Head of caudate nucleus (tissue), 42 donors: ENCODE results near the gene FAT1.

Experiments
- DNase-seq, 42 donors: peaks; one replicate each; pipeline versions ENCODE4 v3.0.0 to v3.0.0-alpha.2; 2020 to 2021; ENCODE audit warnings: mixed read lengths in 7 of 42
- intact Hi-C: fragments of 100-400 bp; cut with DNase I; formaldehyde crosslinking; loops from one replicate; pipeline ENCODE4 v1.15.0; 2022

FAT1 gene

DNA sequence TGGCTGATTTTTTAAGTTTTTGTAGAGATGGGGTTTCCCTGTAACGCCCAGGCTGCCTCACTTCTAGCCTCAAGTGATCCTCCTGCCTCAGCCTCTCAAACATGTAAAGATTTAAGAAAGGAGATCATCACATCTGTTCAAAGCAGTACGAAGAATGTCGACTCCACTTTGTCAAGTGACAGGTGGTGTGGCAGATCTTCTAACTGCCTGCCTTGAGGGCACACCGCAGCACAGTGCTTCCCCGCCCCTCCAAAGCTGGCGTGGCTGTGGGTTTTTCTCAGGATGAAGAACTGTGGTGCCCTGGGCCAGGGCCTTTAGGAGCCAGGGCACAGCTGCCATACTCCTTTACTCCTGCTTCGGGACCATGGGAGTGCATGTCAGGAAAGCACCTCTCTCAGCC is 125.0 kb downstream of the FAT1 start:
- intact Hi-C loops: no loop called here
- peak in 1 of 42 donors; percentile 29 for DNase-seq

DNA sequence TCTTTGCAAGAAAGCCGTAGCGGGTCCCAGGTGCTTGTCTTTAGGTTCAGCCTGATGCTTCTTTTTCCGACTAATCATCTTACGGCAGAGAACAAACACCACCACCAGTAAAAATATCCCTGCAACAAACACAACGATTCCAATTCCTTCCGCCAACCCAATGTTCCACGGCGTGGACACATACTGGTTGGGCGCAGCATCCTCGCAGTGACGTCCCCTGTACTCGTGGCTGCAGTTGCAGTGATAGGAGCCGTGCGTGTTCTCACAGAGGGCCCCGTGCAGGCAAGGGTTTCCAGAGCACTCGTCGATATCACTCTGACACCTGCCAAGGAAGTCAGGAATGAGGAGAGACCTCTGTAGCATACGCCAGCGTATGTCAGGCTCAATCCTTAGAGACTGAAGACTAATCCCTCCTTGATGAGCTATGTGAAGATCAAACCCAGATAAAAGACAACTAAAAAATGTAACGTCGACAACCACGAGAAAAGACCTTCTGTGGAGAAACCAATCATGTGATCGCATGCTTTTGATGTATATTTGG is 126.7 kb downstream of the FAT1 start:
- peak in 1 of 42 donors; percentile 25 for DNase-seq
- intact Hi-C loops: no loop called here

DNA sequence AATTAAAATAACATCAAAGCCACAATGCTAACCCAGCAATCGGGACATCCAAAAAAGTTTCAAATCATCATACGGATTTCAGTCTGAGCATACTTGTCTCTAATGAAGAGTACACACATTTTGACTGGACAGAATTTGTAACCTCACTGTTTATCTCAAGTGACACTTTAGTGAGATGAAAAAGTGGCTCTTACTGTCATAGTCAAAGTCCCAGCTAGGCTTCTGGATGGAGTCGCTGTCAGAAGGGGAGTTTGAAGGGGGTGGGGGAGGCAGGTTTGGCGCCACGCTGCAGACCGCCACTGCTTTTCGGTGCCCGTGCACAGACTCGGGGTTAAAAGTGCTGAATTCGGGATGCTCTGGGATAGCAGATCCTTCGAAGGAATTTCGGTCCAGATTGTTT is 127.3 kb downstream of the FAT1 start:
- intact Hi-C loops: no loop called here

DNA sequence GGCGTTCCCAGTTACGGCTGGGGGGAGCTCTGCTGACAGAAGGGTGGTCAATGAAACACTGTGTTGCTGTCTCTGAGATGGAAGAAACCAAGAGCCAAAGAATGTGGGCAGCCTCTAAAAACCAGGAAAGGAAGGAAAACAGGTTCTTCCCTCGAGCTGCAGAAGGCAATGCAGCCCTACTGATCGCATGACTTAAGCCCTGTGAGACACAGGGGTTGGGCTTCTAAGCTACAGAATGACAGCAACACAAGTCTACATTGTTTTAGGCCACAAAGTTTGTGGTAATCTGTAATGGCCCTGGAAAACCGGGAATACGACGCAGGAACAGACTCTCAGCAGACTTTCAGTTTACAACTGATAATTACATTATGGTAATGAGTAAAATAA is 130.1 kb downstream of the FAT1 start:
- peak in 1 of 42 donors; percentile 9 for DNase-seq
- intact Hi-C loops: no loop called here

More for the DNA sequence above, 127.3 kb downstream of the FAT1 start:
- DNase-seq: peak in 1 of 42 donors; percentile 4

DNA sequence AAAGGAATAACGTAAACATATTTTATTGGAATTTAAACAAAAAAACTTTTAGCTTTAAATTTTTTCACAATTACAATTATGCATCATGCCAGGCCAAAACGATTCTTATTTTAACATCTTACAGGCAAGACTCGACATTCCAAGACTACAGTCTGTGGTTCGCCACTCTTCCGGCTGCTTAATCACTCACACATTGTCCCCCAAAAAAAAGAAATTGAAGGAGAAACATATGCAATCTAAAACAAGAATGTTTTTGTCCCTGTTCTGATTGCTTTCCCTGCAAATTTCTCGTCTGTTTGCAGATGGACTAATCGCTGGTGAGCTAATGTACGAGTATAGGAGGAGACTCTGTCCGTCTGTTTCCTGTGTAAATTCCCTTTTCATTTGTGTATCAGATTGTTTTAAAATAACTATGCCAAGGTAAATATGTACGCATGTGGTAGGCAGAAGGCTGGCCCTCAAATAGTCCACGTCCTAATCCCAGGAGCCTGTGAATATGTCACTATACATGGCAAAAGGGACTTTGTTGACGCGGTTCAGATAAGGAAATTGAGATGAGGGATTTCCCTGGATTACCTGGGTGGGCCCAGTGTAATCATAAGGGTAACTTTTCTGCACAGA is 130.6 kb downstream of the FAT1 start:
- DNase-seq: no peak
- intact Hi-C loops: no loop called here

DNA sequence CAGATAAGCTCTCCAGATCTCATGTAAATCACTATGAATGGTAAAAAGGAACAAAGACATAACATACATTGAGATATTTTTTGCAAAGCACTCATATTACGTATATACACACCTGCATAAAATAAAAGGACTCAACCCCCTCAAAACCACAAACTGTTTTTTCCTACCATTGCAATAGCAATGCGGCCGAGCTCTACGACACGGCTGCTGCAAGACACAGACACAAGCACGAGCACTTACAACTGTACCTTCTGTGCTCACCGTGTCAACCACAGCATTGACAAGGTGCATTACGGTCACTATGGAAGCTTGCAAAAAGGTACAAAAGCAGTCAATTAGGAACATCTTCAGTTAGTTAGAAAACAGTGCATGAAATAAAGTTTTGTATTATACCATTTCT is 131.2 kb downstream of the FAT1 start:
- DNase-seq: peak in 1 of 42 donors; percentile 36
- intact Hi-C loops: no loop called here

DNA sequence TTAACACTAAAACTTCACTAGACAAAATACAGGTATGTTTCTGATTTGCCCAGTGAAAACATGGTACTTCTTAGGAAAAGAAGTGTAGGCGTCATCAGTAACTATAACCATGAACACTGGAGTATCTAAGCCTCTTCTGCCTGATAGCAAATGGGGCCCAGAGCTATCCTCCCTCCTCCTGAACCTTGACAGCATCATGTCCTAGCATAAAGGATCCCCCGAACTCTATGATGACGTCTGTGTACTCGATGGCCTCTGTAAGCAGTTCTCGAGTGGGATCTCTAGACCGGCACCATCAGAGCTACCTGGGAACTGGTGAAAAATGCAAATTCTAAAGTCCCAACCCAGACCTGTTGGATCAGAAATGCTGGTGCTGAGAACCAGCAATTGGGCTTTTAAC is 132.0 kb downstream of the FAT1 start:
- DNase-seq: peak in 1 of 42 donors; percentile 34
- intact Hi-C loops: no loop called here

DNA sequence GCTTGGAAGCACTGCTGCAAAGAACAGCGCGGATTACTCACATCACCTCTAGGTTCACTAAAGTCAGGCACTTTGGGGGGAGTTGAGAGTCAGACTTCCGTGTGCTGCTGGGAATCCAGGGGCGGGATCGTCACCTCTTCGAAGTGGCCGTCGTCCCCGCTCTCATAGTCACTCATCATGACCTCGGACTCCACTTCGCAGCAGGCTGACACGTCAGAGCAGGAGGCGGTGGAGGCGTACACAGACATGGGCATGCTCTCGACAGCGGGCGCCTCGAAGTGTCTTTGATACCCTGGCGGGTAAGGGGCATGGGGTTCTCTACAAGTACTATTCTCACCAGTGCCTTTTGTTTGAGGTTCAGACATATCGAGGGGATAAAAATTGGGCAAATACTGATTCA is 135.2 kb downstream of the FAT1 start:
- peak in 2 of 42 donors; percentile 5 to 38 for DNase-seq
- intact Hi-C loops: loop anchor here (5.0 kb wide), 1 partner anchor 291 kb away; no protein-coding TSS in a partner anchor

DNA sequence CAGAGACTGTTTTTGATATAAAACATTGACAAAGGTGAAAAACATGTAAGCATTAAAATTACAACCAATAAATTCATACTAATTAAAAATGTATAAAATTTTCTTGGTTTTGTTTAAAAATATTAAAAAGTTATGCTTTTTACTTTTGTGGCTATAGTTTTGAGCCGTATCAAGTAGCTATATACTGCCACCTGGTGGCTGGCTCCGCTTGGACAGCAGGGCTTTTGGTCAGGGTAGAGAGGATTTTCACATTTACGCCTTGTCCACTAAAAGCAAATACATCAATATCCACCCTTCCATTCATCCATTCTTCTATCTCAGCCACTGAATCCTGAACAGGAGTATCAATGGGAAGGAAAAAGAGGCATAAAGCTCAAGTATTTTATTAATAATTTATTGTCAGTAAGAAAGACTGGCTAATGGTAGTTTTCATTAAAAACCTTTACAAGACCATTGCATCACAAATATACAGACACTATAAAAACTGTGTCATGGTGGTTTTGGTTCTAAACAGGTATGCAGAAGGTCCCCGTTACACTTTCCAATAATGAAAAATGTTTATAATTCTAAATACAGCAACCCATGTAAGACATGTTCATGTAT is 136.1 kb downstream of the FAT1 start:
- DNase-seq: peak; percentile 42 to 93 (median 80)

DNA sequence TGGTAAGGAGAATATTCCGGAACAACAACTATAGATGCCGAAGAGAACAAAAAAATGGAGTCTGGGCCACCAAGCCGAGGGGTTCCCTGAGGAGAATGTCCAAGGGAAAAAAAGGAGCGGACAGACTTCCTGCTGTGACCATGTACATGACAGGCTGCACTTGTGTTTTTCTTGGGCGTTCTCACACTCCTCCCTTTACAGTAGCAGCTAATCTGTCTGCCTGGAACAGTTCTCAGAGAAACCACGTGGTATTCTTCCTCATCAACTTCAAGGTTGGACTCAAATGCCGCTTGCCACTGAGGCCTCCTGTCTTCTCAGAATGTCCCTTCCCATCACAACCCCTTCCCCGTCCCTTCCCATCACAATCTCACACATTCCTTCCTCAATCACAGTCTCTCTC is 137.5 kb downstream of the FAT1 start:
- DNase-seq: peak in 1 of 42 donors; percentile 26
- intact Hi-C loops: loop anchor here (5.0 kb wide), 1 partner anchor 289 kb away; no protein-coding TSS in a partner anchor

More for the DNA sequence above, 136.1 kb downstream of the FAT1 start:
- intact Hi-C loops: loop anchor here (5.0 kb wide), 1 partner anchor 290 kb away; no protein-coding TSS in a partner anchor

DNA sequence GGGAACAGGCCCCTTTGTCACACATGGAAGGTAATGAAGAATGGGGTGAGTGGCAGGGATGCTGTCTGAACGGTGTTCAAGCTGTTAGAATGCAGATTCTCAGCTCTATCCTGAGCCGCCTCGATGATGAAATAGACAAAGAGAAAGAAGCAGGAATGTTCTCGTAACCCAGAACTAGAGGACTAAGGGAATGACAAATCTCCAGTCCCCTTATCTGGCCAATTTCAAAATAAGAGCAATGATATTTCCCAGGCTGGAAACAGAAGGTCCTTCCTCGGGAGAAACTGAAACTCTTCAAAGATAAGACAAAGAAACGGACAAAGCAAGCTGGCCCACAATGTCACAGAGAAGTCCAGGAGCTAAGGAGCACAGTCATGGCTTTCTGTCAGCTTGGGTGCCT is 138.7 kb downstream of the FAT1 start:
- intact Hi-C loops: loop anchor here (5.0 kb wide), 1 partner anchor 288 kb away; no protein-coding TSS in a partner anchor

DNA sequence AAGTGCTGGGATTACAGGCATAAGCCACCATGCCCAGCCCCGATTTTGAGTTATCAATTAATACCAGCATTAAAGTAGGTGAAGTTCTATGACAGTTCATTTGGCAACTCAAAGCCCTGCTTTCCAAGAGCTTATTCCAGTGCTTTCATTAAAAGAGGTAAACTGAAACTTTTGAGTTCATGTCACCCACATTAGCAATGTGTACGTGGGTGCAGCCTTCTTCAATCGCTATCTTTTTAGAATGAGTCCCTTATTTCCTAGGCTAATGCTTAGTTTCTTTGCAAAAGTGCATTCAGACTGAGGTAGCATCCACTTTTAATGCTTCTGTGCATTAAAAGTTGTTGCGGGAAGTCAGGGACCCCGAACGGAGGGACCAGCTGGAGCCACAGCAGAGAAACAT is 142.2 kb downstream of the FAT1 start:
- DNase-seq: peak in 7 of 42 donors; percentile 8 to 56 (median 37)
- intact Hi-C loops: no loop called here

More for the DNA sequence above, 138.7 kb downstream of the FAT1 start:
- peak in 1 of 42 donors; percentile 24 for DNase-seq

DNA sequence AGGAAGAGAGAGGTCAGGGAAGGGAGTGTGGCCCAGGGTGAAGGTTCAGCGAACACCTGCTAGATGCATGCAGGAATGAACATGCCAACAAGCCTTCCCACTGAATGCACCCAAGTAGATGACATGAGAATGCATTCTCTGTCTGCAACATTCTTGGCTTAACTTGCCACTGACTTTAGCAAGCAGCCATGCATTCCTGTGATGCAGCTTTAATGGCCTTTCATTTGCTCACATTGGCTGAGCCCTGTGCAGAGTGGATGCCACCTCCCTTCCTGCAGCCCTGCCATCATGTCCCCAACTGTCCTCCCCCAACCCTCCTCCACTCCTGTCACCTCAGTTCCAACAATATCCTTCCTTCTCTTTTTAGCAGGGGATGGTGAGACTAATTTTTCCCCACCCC is 143.0 kb downstream of the FAT1 start:
- peak in 1 of 42 donors; percentile 18 for DNase-seq
- intact Hi-C loops: no loop called here

DNA sequence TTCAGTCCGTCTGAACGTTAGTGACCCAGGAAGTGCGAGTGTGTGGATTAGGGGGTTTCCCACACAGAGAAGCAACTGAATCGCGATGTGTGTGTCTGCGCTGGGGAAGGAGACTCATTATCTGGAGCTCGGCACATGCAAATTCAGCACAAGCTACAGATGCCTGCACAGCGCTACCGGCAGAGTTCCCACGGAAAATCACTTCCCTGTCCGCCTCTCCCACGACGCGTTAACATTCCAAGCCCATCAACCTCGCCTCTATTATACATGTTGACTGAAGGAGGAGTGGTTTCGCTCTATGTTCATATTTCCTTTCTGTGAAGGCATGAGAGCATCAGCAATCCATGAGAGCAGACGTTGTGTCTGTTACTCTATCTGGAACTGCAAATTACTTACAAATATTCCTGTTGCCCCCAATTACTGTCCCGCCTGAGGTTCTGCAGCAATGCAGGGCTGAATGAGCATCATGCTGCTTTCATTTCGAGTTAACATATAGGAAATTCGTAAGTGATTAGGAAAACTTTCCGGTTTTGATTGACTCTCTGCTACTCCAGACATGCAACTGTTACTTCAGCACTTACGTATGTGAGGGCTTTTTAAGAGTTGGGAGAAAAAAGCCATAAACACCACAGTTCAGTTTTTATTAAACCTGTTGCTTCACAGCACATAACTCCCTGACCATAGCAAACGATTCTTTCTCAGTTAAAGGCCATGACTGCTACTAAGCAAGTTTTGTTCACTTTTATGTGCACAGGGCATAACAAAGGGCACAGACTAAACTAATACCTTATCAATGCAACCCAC is 153.3 kb downstream of the FAT1 start:
- intact Hi-C loops: no loop called here

DNA sequence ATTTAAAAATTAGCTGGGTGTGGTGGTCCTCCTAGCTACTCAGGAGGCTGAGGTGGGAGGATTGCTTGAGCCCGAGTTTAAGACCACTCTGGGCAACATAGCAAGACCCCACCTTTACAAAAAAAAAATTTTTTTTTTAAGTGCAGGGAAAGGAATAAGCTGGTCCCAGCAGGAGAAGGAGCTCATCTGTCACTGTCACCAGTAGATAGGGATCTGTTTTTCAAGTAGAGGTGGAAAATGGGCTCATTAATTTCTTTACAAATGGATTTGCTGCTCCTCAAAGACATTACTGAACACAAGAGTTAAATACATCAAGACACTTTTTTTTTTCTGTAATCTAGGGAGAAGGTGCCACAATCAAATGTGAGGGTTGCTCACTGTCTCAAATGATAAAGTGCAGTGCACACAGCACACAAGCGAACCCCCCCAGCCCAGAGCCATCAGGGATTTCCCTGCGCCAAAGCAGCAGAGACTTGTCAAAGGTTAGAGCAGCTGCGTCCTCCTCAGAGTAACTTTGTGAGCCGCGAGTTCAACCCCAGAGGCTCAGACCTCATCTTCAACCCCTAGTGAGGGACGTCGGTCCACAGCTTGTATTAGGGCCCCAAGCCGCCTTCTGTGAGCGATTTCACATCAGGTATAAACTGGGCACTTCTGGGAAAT is 154.0 kb downstream of the FAT1 start:
- intact Hi-C loops: no loop called here
- peak in 1 of 42 donors; percentile 39 for DNase-seq

More for the DNA sequence above, 153.3 kb downstream of the FAT1 start:
- DNase-seq: peak in 19 of 42 donors; percentile 18 to 60 (median 39)

DNA sequence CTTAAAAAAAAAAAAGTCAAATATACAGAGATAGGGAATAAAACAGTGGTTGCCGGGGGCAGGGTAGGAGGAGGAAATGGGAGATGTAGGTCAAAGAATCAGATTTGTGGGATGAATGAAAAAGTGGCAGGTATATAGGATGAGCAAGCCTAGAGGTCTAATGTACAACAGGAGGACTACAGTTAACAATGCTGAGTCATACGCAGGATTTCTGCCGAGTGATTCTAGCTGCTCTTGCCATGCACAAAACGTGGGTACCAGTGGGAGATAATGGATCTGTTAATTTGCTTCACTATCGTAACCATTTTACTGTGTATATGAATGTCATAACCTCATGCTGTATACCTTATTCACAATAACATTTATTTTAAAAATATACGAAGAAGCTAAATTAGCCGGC is 157.6 kb downstream of the FAT1 start:
- peak in 9 of 42 donors; percentile 8 to 69 (median 45) for DNase-seq
- intact Hi-C loops: no loop called here

DNA sequence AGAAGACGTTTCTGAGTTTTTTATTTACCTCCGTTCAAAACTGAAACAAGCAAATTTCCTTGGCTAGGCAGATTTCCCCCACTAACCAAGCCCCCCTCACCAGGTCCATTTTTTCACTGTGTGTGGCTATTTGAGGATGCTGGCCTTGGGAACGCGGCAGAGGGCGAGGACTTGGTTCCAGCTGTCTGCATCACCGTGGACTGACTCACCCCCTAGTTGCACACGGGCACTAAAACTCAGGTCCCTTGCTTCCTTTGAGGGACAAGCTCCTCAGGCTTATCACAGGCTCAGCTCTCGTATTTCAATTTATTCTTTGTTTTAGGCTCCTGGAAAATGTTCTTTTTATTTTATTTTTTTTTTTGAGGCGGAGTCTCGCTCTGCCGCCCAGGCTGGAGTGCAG is 159.9 kb downstream of the FAT1 start:
- intact Hi-C loops: no loop called here
- DNase-seq: peak in 1 of 42 donors; percentile 10

DNA sequence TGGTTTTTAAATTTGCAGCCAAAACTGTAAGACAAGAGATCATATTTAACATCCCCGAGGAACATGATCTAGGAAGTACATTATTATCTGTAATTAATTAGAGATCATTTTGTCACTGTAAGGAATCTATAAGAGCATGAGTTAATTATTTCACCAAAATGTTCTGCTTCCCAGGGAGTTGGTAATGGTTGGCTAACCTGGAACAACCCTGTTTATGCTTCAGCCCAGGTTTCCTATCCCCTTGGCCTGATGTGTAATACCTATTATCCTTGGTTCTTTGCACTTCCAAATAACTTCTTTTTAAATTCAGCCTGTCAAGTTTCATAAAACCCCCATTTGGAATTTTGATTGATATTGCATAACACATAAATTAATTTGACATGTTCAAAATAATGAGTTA is 161.9 kb downstream of the FAT1 start:
- DNase-seq: peak in 1 of 42 donors; percentile 9
- intact Hi-C loops: no loop called here

DNA sequence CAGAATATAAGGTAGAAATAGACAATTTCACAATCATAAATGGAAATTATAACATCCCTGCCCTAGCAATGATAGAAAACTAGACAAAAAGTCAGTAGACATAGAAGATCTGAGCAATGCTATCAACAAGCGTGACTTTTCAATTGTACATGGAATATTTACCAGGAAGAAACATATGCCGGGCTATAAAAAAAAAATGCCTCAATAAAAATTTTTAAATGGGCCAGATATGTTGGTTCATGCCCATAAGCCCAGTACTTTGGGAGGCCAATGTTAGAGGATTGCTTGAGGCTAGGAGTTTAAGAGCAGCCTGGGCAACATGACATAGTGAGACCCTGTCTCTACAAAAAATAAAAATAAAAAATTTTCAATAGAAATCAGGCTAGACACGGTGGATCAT is 163.0 kb downstream of the FAT1 start:
- intact Hi-C loops: no loop called here

More for the DNA sequence above, 163.0 kb downstream of the FAT1 start:
- DNase-seq: peak in 1 of 42 donors; percentile 4
